Uterus (tissue), 2 donors: ENCODE measurements around the gene TTYH1.

Experiments used
- CTCF ChIP-seq, 4 experiments: fragments of 200-600 bp in 2 of 4; fragments of 450-650 bp in 2 of 4; sonication (generic) in 2 of 4; IDR thresholded peaks; one replicate each; pipeline ENCODE4 v1.5.1; 2016 to 2019; ENCODE audit warnings: antibody characterized with exemption in 4 of 4, mild to moderate bottlenecking in 2 of 4, moderate library complexity in 1 of 4
- POLR2A ChIP-seq, 2 donors: fragments of 450-650 bp; IDR thresholded peaks; one replicate each; pipeline ENCODE4 v1.6.1; 2016; ENCODE audit warnings: antibody characterized with exemption in 2 of 2, mild to moderate bottlenecking in 1 of 2, moderate library complexity in 1 of 2

- no peak for TF ChIP-seq CTCF (IDR thresholded peaks at IDR 0.05)
- no peak for TF ChIP-seq POLR2A (IDR thresholded peaks at IDR 0.05)
These were observed 16.1 kb downstream of the TTYH1 start for GRCh38 chr19:54431255-54431838.
